Gastroesophageal sphincter (tissue), 4 donors: ENCODE measurements around the gene DAP. TPM values are rescaled to one million over a fixed set of nuclear protein-coding genes. Genes with fewer than 3 reads are reported as not detected.

Experiments
- ATAC-seq: fragments of 150-250 bp; one replicate; pipeline ENCODE4 v1.9.1; 2016; ENCODE audit warnings: mild to moderate bottlenecking, moderate library complexity
- H3K27ac ChIP-seq, 4 donors: fragments of 200-600 bp; sonication (generic) in 3 of 4; 1 replicate in 3 of 4; 2 replicates in 1 of 4; pipeline ENCODE4 v1.5.1; 2016 to 2019
- H3K27me3 ChIP-seq: fragments of 200-600 bp; sonication (generic); one replicate; pipeline ENCODE4 v1.5.1; 2019
- H3K36me3 ChIP-seq, 2 donors: fragments of 200-600 bp; sonication (generic); one replicate each; pipeline ENCODE4 v1.5.1; 2019; ENCODE audit warnings: control low read depth in 1 of 2
- H3K4me1 ChIP-seq, 3 donors: fragments of 200-600 bp; sonication (generic); 1 replicate in 2 of 3; 2 replicates in 1 of 3; pipeline ENCODE4 v1.5.1; 2016 to 2019; ENCODE audit warnings: control low read depth in 2 of 3
- H3K4me3 ChIP-seq, 2 donors: fragments of 200-600 bp; sonication (generic); one replicate each; pipeline ENCODE4 v1.5.1; 2019; ENCODE audit warnings: mild to moderate bottlenecking in 1 of 2, moderate library complexity in 1 of 2
- H3K9me3 ChIP-seq, 3 donors: fragments of 200-600 bp; sonication (generic); one replicate each; pipeline ENCODE4 v1.5.1; 2017 to 2019; ENCODE audit warnings: control low read depth in 2 of 3
- CTCF ChIP-seq, 4 experiments: fragments of 200-600 bp in 2 of 4; fragments of 450-650 bp in 2 of 4; sonication (generic) in 1 of 4; IDR thresholded peaks; one replicate each; pipeline ENCODE4 v1.5.1; 2017 to 2019; ENCODE audit warnings: antibody characterized with exemption in 4 of 4, mild to moderate bottlenecking in 2 of 4, moderate library complexity in 2 of 4
- EP300 ChIP-seq: sonication (generic); formaldehyde crosslinking; IDR thresholded peaks from one replicate; pipeline ENCODE4 v1.6.1; 2017; ENCODE audit warnings: antibody characterized with exemption, mild to moderate bottlenecking
- POLR2A ChIP-seq, 2 donors: fragments of 450-650 bp; IDR thresholded peaks; one replicate each; pipeline ENCODE4 v1.6.1; 2017; ENCODE audit warnings: antibody characterized with exemption in 2 of 2, mild to moderate bottlenecking in 2 of 2, moderate library complexity in 1 of 2
- POLR2AphosphoS5 ChIP-seq: sonication (generic); formaldehyde crosslinking; IDR thresholded peaks from one replicate; pipeline ENCODE4 v1.6.1; 2017; ENCODE audit warnings: antibody characterized with exemption
- WGBS, 2 donors: methylation state at CpG; one replicate each; pipeline ENCODE4 v1.1.5; 2018; ENCODE audit warnings: low coverage in 1 of 2; 5-methylcytosine and 5-hydroxymethylcytosine counted together
- total RNA-seq, 4 donors: library from RNA; depleted of rRNA; stranded (reverse); fragments of >200 nt; gene quantifications; one replicate each; pipeline ENCODE4 v1.1.0, GENCODE V29; 2016

DAP gene
- total RNA-seq, 4 donors from 2014 or later, result 21.8 to 41.9 (median 36.0) TPM

- 87 to 100% methylated on average over 3 to 7 of the region's 9 CpGs for WGBS, 2 donors
- Histone ChIP-seq H3K4me3 (no peak overlapping the region), H3K9me3 (no peaks in the 10 kb centered on the region), H3K27ac (peak overlapping the region in 1 of 4 donors; percentile 34), H3K4me1 (peaks cover 0 to 39% (median 0%) of the 10 kb centered on the region in 3 donors), H3K27me3 (no peaks in the 10 kb centered on the region), H3K36me3 (no peaks in the 10 kb centered on the region)
- TF ChIP-seq POLR2AphosphoS5 (no peak), POLR2A (IDR thresholded peaks at IDR 0.05) (no peak), EP300 (no peak)
- no peak for ATAC-seq
Measured at GRCh38 chr5:10702040-10702629, 58.9 kb downstream of the DAP start.

GRCh38 chr5:10701567-10702039, 59.4 kb downstream of the DAP start:
- no peaks in the 10 kb centered on the region for H3K27me3 ChIP-seq
- H3K4me1 ChIP-seq, result peaks cover 0 to 39% (median 0%) of the 10 kb centered on the region in 3 donors
- no peak overlapping the region for H3K4me3 ChIP-seq
- H3K36me3 ChIP-seq, result no peaks in the 10 kb centered on the region
- 13 to 51% methylated on average over 3 to 4 of the region's 6 CpGs for WGBS, 2 donors
- no peak overlapping the region for H3K27ac ChIP-seq
- no peak for ATAC-seq
- TF ChIP-seq POLR2A (IDR thresholded peaks at IDR 0.05) (no peak), EP300 (no peak), POLR2AphosphoS5 (no peak), CTCF (IDR thresholded peaks at IDR 0.05) (peak in 2 of 4 experiments; percentile 57 to 76)
- H3K9me3 ChIP-seq, result no peaks in the 10 kb centered on the region

DNA sequence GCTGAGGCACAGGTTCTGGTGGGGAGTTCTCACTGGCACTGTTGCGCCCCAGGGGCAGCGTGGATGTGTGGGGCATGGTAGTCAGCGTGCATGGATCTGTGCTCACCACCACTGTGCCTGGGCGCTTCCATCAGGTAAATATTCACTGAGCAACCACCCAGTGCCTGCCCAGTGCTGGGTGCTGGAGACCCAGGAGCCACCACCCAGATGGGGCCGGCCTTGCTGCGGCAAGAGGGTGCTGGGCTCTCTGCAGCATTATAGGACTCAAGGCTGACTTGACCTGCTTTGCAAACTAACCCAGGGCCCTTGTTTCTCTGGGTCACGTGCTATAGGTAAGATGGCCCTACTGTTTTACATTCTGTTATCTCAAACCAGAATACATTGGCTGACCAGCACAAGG, 60.5 kb downstream of the DAP start:
- 94 to 100% methylated on average over 1 to 2 of the region's 7 CpGs for WGBS, 2 donors
- H3K4me1 ChIP-seq, result peaks cover 0 to 41% (median 0%) of the 10 kb centered on the region in 3 donors

DNA sequence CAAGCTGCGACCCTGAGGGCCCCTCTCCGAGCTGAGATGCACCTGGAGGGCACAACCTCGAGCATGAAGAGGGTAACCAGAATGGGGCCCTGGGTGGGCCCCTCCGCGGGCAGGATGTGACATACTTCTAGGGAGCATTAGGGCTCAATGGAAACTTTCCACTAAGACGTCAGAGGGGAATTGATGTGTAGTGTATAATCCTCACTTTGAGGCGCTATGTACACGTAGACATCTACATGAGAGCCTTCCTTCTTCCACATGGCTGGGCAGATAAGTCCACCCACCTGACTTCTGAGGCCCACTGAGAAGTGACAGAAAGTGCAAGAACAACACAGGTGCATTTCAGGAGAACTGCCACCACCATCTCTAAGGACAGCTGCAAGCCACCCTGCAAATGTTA, 61.0 kb downstream of the DAP start:
- no peak overlapping the region for H3K27ac ChIP-seq
- no peak for ATAC-seq
- H3K4me3 ChIP-seq, result no peak overlapping the region
- 75 to 80% methylated on average over 1 of the region's 8 CpGs for WGBS, 2 donors
- TF ChIP-seq EP300 (no peak), CTCF (IDR thresholded peaks at IDR 0.05) (no peak), POLR2A (IDR thresholded peaks at IDR 0.05) (no peak), POLR2AphosphoS5 (no peak)
- H3K36me3 ChIP-seq, result no peaks in the 10 kb centered on the region
- H3K4me1 ChIP-seq, result peaks cover 0 to 46% (median 0%) of the 10 kb centered on the region in 3 donors
- no peaks in the 10 kb centered on the region for H3K27me3 ChIP-seq
- H3K9me3 ChIP-seq, result no peaks in the 10 kb centered on the region

More for the DNA sequence above, 60.5 kb downstream of the DAP start:
- ATAC-seq, result no peak
- Histone ChIP-seq H3K27me3 (no peaks in the 10 kb centered on the region), H3K9me3 (no peaks in the 10 kb centered on the region), H3K36me3 (no peaks in the 10 kb centered on the region), H3K4me3 (no peak overlapping the region), H3K27ac (no peak overlapping the region)
- TF ChIP-seq POLR2A (IDR thresholded peaks at IDR 0.05), result no peak
- TF ChIP-seq EP300, result no peak
- TF ChIP-seq POLR2AphosphoS5, result no peak
- no peak for TF ChIP-seq CTCF (IDR thresholded peaks at IDR 0.05)

GRCh38 chr5:10699281-10699874, 61.7 kb downstream of the DAP start:
- Histone ChIP-seq H3K9me3 (no peaks in the 10 kb centered on the region), H3K27ac (no peak overlapping the region), H3K36me3 (no peaks in the 10 kb centered on the region), H3K4me1 (peaks cover 0 to 46% (median 0%) of the 10 kb centered on the region in 3 donors), H3K4me3 (no peak overlapping the region), H3K27me3 (no peaks in the 10 kb centered on the region)
- TF ChIP-seq POLR2A (IDR thresholded peaks at IDR 0.05) (no peak), CTCF (IDR thresholded peaks at IDR 0.05) (no peak), POLR2AphosphoS5 (no peak), EP300 (no peak)
- WGBS, 2 donors, result 71 to 100% methylated on average over 1 of the region's 5 CpGs
- no peak for ATAC-seq
